HepG2 (cell line): ENCODE measurements around the gene POLR1E. TPM values are rescaled to one million over a fixed set of nuclear protein-coding genes. Genes with fewer than 3 reads are reported as not detected.
A peak's percentile ranks its signal among the peaks of the same experiment; 100 is the strongest.

Experiments
- AGO2 ChIP-seq: fragments of 200-400 bp; formaldehyde crosslinking; optimal IDR thresholded peaks from 2 replicates; pipeline ENCODE3; 2017; ENCODE audit warnings: mild to moderate bottlenecking, low read depth, low read length, moderate library complexity
- GABPB1 ChIP-seq: IDR thresholded peaks from 2 replicates; pipeline ENCODE4 v1.6.1; 2016; ENCODE audit warnings: mild to moderate bottlenecking, missing genetic modification reagents, moderate library complexity, missing compliant biosample characterization
- HOXA3 ChIP-seq: sonication (generic); formaldehyde crosslinking; IDR thresholded peaks from 2 replicates; pipeline ENCODE4 v1.5.0; 2020; ENCODE audit warnings: missing genetic modification reagents
- MEF2D ChIP-seq: sonication (generic); formaldehyde crosslinking; IDR thresholded peaks from 2 replicates; pipeline ENCODE4 v1.5.1; 2020; ENCODE audit warnings: mild to moderate bottlenecking, missing genetic modification reagents
- NFIC ChIP-seq: IDR thresholded peaks from 2 replicates; pipeline ENCODE4 v1.6.1; 2012; ENCODE audit warnings: mild to moderate bottlenecking, low read length, inconsistent platforms
- ONECUT2 ChIP-seq: sonication (generic); formaldehyde crosslinking; IDR thresholded peaks from 2 replicates; pipeline ENCODE4 v1.4.0; 2020; ENCODE audit warnings: missing genetic modification reagents
- PHF20 ChIP-seq: sonication (generic); formaldehyde crosslinking; IDR thresholded peaks from 2 replicates; pipeline ENCODE4 v1.5.0; 2020; ENCODE audit warnings: mild to moderate bottlenecking, missing genetic modification reagents
- POLR2A ChIP-seq, 2 experiments: IDR thresholded peaks; 2 replicates each; pipeline ENCODE4 v1.6.1; 2011; ENCODE audit warnings: low read depth in 2 of 2, low read length in 2 of 2, mild to moderate bottlenecking in 1 of 2, moderate library complexity in 1 of 2; ENCODE audit not compliant: insufficient read depth in 1 of 2
- SSRP1 ChIP-seq: IDR thresholded peaks from 2 replicates; pipeline ENCODE4 v1.6.1; 2016; ENCODE audit warnings: control low read depth
- TAF1 ChIP-seq: sonication (generic); formaldehyde crosslinking; IDR thresholded peaks from 2 replicates; pipeline ENCODE4 v1.4.0; 2020; ENCODE audit warnings: missing genetic modification reagents
- ZFX ChIP-seq: sonication (generic); formaldehyde crosslinking; IDR thresholded peaks from 2 replicates; pipeline ENCODE4 v1.4.0; 2020; ENCODE audit warnings: mild to moderate bottlenecking, low read depth, missing genetic modification reagents, moderate library complexity
- ZNF292 ChIP-seq: sonication (generic); formaldehyde crosslinking; IDR thresholded peaks from 2 replicates; pipeline ENCODE4 v1.8.1; 2022; ENCODE audit warnings: mild to moderate bottlenecking, low read depth, missing genetic modification reagents, borderline replicate concordance
- ZNF616 ChIP-seq: sonication (generic); formaldehyde crosslinking; IDR thresholded peaks from 2 replicates; pipeline ENCODE4 v1.5.0; 2020; ENCODE audit warnings: low read depth, mild to moderate bottlenecking, missing genetic modification reagents
- ZNF703 ChIP-seq: sonication (generic); formaldehyde crosslinking; IDR thresholded peaks from 2 replicates; pipeline ENCODE4 v1.5.1; 2020; ENCODE audit warnings: missing genetic modification reagents, mild to moderate bottlenecking, moderate library complexity, borderline replicate concordance
- ZNF776 ChIP-seq: sonication (generic); formaldehyde crosslinking; IDR thresholded peaks from 2 replicates; pipeline ENCODE4 v1.4.0; 2020; ENCODE audit warnings: mild to moderate bottlenecking, missing genetic modification reagents
- ZSCAN20 ChIP-seq: sonication (generic); formaldehyde crosslinking; IDR thresholded peaks from 2 replicates; pipeline ENCODE4 v1.4.0; 2020; ENCODE audit warnings: missing genetic modification reagents, mild to moderate bottlenecking, borderline replicate concordance
- polyA plus RNA-seq, 8 experiments: library from polyadenylated mRNA; depleted of rRNA in 3 of 8; stranded (reverse) in 7 of 8; unstranded in 1 of 8; fragments of >200 nt; fragmentation: Illumina TruSeq in 4 of 8; extraction: Trizol in 4 of 8; gene quantifications; 2 replicates each; pipeline versions ENCODE4 v1.2.1 to v1.2.3, GENCODE V29; 2011 to 2016; ENCODE audit warnings: low read depth in 4 of 8, missing spikeins in 1 of 8, mixed read lengths in 1 of 8; ENCODE audit not compliant: insufficient read depth in 1 of 8
- total RNA-seq, 5 experiments: library from RNA; depleted of rRNA; stranded (reverse); fragments of >200 nt; fragmentation: Illumina TruSeq; extraction: Trizol; gene quantifications; 2 replicates each; pipeline ENCODE4 v1.2.3, GENCODE V29; 2016; ENCODE audit warnings: low read depth in 1 of 5
- TF ChIP-seq, protein P1 (sequence below): sonication (generic); formaldehyde crosslinking; IDR thresholded peaks from 2 replicates; pipeline ENCODE4 v1.5.1; 2020; ENCODE audit warnings: missing genetic modification reagents, mild to moderate bottlenecking, borderline replicate concordance
- TF ChIP-seq, protein P2 (sequence below): sonication (generic); formaldehyde crosslinking; IDR thresholded peaks from 2 replicates; pipeline ENCODE4 v1.4.0; 2020; ENCODE audit warnings: missing genetic modification reagents, borderline replicate concordance
- TF ChIP-seq, protein P3 (sequence below): sonication (generic); formaldehyde crosslinking; IDR thresholded peaks from 2 replicates; pipeline ENCODE4 v1.8.1; 2023; ENCODE audit warnings: mild to moderate bottlenecking, moderate library complexity, missing genetic modification reagents
- TF ChIP-seq, protein P4 (sequence below): sonication (generic); formaldehyde crosslinking; IDR thresholded peaks from 2 replicates; pipeline ENCODE4 v1.5.1; 2020; ENCODE audit warnings: missing genetic modification reagents, mild to moderate bottlenecking, borderline replicate concordance

Gene POLR1E
- total and polyA plus RNA-seq, 2 of the 13 experiments (the other 11 are each of a cell fraction or from before 2014, with no cell fraction given) = 23.0 to 37.8 TPM

DNA sequence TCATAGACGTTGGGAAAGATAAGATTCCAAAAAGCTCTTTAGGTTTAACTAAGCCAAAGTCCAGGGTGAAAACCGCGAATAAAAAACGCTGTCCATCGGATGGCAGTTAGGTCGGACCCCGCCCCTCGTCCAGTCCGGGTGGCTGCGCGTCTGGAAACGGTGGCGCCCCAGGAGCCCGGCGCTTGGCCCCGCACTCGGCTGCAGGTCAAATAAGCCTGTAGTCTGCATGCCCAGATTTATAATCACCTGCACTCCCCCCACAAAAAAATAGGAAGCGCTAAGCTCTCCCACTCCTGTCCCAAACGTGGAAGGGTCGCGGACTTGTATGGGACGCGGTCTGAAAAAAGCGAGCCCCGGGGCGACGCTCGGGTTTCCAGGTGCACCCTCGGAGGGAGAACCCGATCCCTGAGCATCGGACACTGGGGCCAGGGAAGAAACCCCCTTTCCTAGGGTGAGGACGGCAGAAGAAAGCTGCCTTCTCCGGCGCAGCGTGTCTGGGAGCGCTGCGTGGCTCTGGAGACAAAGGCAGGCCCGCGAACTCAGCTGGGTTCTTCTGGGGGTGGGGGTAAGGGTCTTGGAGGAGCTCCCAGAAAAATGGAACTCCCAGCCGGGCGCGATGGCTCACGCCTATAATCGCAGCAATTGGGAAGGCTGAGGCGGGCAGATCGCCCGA, 19.6 kb upstream of the POLR1E start (continued):
- TF ChIP-seq, protein P1, sequence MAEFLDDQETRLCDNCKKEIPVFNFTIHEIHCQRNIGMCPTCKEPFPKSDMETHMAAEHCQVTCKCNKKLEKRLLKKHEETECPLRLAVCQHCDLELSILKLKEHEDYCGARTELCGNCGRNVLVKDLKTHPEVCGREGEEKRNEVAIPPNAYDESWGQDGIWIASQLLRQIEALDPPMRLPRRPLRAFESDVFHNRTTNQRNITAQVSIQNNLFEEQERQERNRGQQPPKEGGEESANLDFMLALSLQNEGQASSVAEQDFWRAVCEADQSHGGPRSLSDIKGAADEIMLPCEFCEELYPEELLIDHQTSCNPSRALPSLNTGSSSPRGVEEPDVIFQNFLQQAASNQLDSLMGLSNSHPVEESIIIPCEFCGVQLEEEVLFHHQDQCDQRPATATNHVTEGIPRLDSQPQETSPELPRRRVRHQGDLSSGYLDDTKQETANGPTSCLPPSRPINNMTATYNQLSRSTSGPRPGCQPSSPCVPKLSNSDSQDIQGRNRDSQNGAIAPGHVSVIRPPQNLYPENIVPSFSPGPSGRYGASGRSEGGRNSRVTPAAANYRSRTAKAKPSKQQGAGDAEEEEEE (CRISPR knock-in tag) = no peak
- TF ChIP-seq, protein P2, sequence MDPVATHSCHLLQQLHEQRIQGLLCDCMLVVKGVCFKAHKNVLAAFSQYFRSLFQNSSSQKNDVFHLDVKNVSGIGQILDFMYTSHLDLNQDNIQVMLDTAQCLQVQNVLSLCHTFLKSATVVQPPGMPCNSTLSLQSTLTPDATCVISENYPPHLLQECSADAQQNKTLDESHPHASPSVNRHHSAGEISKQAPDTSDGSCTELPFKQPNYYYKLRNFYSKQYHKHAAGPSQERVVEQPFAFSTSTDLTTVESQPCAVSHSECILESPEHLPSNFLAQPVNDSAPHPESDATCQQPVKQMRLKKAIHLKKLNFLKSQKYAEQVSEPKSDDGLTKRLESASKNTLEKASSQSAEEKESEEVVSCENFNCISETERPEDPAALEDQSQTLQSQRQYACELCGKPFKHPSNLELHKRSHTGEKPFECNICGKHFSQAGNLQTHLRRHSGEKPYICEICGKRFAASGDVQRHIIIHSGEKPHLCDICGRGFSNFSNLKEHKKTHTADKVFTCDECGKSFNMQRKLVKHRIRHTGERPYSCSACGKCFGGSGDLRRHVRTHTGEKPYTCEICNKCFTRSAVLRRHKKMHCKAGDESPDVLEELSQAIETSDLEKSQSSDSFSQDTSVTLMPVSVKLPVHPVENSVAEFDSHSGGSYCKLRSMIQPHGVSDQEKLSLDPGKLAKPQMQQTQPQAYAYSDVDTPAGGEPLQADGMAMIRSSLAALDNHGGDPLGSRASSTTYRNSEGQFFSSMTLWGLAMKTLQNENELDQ (CRISPR knock-in tag) = no peak
- TF ChIP-seq PHF20 (CRISPR knock-in tag) = peak; percentile 22; the same call in 1 of the 2 replicates
- peak; percentile 48; the same call in 1 of the 2 replicates for TF ChIP-seq ZSCAN20 (CRISPR knock-in tag)
- TF ChIP-seq HOXA3 (CRISPR knock-in tag) = no peak
- no peak for TF ChIP-seq ZNF292 (CRISPR knock-in tag)
- TF ChIP-seq ZNF616 (CRISPR knock-in tag) = 0 out of 2 replicates have a peak, but pooled peaks have one; percentile 28
- no peak for TF ChIP-seq SSRP1 (CRISPR knock-in tag)
- TF ChIP-seq TAF1 = peak; percentile 50; the same call in 1 of the 2 replicates
- TF ChIP-seq POLR2A (IDR thresholded peaks at IDR 0.05; ENCODE audit: insufficient read depth in 1 of 2, low read depth in 2 of 2, low read length in 2 of 2) = peak; percentile 32 to 42
- peak; percentile 87 for TF ChIP-seq AGO2
- TF ChIP-seq MEF2D (CRISPR knock-in tag) = no peak
- TF ChIP-seq, protein P3, sequence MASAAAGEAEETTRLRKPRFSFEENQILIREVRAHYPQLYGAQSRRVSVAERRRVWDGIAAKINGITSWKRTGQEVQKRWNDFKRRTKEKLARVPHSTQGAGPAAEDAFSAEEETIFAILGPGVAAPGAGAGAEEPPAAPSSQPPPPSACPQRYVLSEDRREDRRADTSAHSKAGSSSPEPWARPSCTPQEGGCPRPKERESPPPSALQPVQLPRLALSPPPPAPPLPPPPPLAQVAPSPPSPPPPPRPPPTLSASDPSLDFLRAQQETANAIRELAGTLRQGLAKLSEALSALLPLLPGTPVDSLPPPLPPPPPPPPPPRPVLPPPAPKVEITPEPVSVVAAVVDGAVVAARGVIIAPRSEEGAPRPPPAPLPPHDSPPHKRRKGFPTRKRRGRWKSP (CRISPR knock-in tag) = peak; percentile 55; the same call in 1 of the 2 replicates
- TF ChIP-seq ZFX = peak; percentile 25; the same call in 1 of the 2 replicates
- TF ChIP-seq ZNF776 (CRISPR knock-in tag) = peak; percentile 36; the same call in 1 of the 2 replicates
- TF ChIP-seq ZNF703 (CRISPR knock-in tag) = 0 out of 2 replicates have a peak, but pooled peaks have one; percentile 21
- TF ChIP-seq, protein P4, sequence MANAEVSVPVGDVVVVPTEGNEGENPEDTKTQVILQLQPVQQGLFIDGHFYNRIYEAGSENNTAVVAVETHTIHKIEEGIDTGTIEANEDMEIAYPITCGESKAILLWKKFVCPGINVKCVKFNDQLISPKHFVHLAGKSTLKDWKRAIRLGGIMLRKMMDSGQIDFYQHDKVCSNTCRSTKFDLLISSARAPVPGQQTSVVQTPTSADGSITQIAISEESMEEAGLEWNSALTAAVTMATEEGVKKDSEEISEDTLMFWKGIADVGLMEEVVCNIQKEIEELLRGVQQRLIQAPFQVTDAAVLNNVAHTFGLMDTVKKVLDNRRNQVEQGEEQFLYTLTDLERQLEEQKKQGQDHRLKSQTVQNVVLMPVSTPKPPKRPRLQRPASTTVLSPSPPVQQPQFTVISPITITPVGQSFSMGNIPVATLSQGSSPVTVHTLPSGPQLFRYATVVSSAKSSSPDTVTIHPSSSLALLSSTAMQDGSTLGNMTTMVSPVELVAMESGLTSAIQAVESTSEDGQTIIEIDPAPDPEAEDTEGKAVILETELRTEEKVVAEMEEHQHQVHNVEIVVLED (CRISPR knock-in tag) = no peak
- no peak for TF ChIP-seq ONECUT2 (CRISPR knock-in tag)
- TF ChIP-seq GABPB1 (CRISPR knock-in tag) = peak; percentile 20; the same call in 1 of the 2 replicates
- TF ChIP-seq NFIC = 0 out of 2 replicates have a peak, but pooled peaks have one; percentile 22
